ENCODE results near the gene SPAG16.

Gene SPAG16

GRCh38 chr2:214103276-214104001 is 819.2 kb downstream of the SPAG16 start:
- DNase-seq, result peak; percentile 48

- no peak for DNase-seq
Observed at GRCh38 chr2:214104219-214104618, 820.0 kb downstream of the SPAG16 start.

GRCh38 chr2:214104967-214105366 is 820.7 kb downstream of the SPAG16 start:
- no peak for DNase-seq

GRCh38 chr2:214107726-214108125 is 823.5 kb downstream of the SPAG16 start:
- DNase-seq, result no peak

GRCh38 chr2:214108598-214108997 is 824.3 kb downstream of the SPAG16 start:
- DNase-seq, result no peak

- no peak for DNase-seq
Observed at GRCh38 chr2:214117054-214117453, 832.8 kb downstream of the SPAG16 start.

- no peak for DNase-seq
Observed at GRCh38 chr2:214126135-214126534, 841.9 kb downstream of the SPAG16 start.

GRCh38 chr2:214127170-214127569 is 842.9 kb downstream of the SPAG16 start:
- no peak for DNase-seq

GRCh38 chr2:214127571-214127970 is 843.3 kb downstream of the SPAG16 start:
- no peak for DNase-seq

GRCh38 chr2:214128040-214128439 is 843.8 kb downstream of the SPAG16 start:
- DNase-seq, result no peak

- no peak for DNase-seq
Observed at GRCh38 chr2:214130114-214130513, 845.9 kb downstream of the SPAG16 start.

- DNase-seq, result no peak
Observed at GRCh38 chr2:214135966-214136365, 851.7 kb downstream of the SPAG16 start.

GRCh38 chr2:214138779-214139178 is 854.5 kb downstream of the SPAG16 start:
- no peak for DNase-seq

GRCh38 chr2:214139630-214140284 is 855.5 kb downstream of the SPAG16 start:
- no peak for DNase-seq

- no peak for DNase-seq
Observed at GRCh38 chr2:214156971-214157370, 872.7 kb downstream of the SPAG16 start.

GRCh38 chr2:214158851-214159250 is 874.6 kb downstream of the SPAG16 start:
- no peak for DNase-seq

- DNase-seq, result no peak
Observed at GRCh38 chr2:214169281-214169680, 885.0 kb downstream of the SPAG16 start.

GRCh38 chr2:214169736-214170135 is 885.5 kb downstream of the SPAG16 start:
- no peak for DNase-seq

- no peak for DNase-seq
Observed at GRCh38 chr2:214174563-214174962, 890.3 kb downstream of the SPAG16 start.

GRCh38 chr2:214180071-214180470 is 895.8 kb downstream of the SPAG16 start:
- no peak for DNase-seq

- no peak for DNase-seq
Observed at GRCh38 chr2:214180686-214181085, 896.4 kb downstream of the SPAG16 start.

- DNase-seq, result no peak
Observed at GRCh38 chr2:214184461-214184860, 900.2 kb downstream of the SPAG16 start.

GRCh38 chr2:214185546-214185945 is 901.3 kb downstream of the SPAG16 start:
- no peak for DNase-seq

GRCh38 chr2:214192711-214193110 is 908.4 kb downstream of the SPAG16 start:
- DNase-seq, result no peak

GRCh38 chr2:214193943-214194342 is 909.7 kb downstream of the SPAG16 start:
- no peak for DNase-seq

Measured in KG1 (cell line).